ENCODE measurements around the gene TLCD3A.

The TLCD3A gene

DNA sequence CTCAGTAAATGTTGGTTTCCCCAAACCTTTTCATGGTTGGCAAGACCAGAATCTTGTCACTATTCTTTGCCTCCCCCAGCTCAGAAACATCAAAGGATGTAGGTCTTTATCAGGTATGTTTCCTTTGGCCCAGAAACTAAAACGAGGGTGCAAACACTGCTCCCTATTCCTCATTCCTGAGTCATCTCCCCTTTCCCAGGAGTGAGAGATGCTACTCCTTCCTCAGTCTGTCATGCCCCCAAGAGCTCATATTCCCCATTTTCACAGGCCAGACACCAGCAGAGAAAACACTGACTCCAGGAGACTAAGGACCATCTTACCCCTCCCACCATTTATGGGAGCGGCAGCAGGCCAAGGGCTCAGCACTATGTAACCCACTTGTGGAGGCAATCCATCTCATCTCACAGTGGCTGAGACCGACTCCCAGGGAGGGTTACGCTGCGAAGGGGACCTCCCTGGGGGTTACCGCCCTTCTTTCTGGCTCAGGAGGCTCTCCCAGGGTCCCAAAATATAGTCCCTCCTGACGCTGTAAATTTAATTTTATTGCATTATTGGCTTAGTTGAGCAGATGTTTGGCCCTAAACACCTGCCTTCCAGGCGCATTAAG is 18.1 kb downstream of the TLCD3A start:
- Histone ChIP-seq H3K27me3 (ENCODE audit: insufficient read depth, low read length, poor library complexity) (no peaks in the 10 kb centered on the region), H3K27ac (ENCODE audit: low read depth, low read length) (no peak overlapping the region), H3K4me1 (ENCODE audit: control insufficient read depth, low read depth, low read length) (peaks cover 2% of the 10 kb centered on the region), H4K8ac (ENCODE audit: low read depth, low read length) (no peak overlapping the region), H3K9ac (ENCODE audit: low read length) (peak overlapping the region; percentile 85), H3K18ac (ENCODE audit: low read length) (no peak overlapping the region), H2BK15ac (replicated peaks; ENCODE audit: low read depth) (no peak overlapping the region), H2BK5ac (ENCODE audit: low read length) (no peak overlapping the region), H3K79me2 (ENCODE audit: control insufficient read depth, insufficient read depth, low read length) (peaks cover 31% of the 10 kb centered on the region), H3K4ac (ENCODE audit: low read depth, low read length) (no peak overlapping the region), H2BK120ac (ENCODE audit: low read depth, low read length) (no peak overlapping the region), H3K4me3 (ENCODE audit: low read length) (no peak overlapping the region), H3K56ac (ENCODE audit: low read length) (peak overlapping the region; percentile 93), H4K5ac (ENCODE audit: low read length) (no peak overlapping the region), H3K36me3 (ENCODE audit: control insufficient read depth, insufficient read depth, low read length) (peaks cover 12% of the 10 kb centered on the region), H3K4me2 (ENCODE audit: low read length) (peak overlapping the region; percentile 53), H3K79me1 (ENCODE audit: low read length) (peaks cover 20% of the 10 kb centered on the region), H2AK5ac (ENCODE audit: low read length) (no peak overlapping the region), H3K23ac (ENCODE audit: low read length) (no peak overlapping the region)
- DNase-seq: no peak
- no CpG with 5 or more reads among the region's 8 CpGs for WGBS (ENCODE audit: extremely low coverage, insufficient coverage, low lambda C conversion rate)

DNA sequence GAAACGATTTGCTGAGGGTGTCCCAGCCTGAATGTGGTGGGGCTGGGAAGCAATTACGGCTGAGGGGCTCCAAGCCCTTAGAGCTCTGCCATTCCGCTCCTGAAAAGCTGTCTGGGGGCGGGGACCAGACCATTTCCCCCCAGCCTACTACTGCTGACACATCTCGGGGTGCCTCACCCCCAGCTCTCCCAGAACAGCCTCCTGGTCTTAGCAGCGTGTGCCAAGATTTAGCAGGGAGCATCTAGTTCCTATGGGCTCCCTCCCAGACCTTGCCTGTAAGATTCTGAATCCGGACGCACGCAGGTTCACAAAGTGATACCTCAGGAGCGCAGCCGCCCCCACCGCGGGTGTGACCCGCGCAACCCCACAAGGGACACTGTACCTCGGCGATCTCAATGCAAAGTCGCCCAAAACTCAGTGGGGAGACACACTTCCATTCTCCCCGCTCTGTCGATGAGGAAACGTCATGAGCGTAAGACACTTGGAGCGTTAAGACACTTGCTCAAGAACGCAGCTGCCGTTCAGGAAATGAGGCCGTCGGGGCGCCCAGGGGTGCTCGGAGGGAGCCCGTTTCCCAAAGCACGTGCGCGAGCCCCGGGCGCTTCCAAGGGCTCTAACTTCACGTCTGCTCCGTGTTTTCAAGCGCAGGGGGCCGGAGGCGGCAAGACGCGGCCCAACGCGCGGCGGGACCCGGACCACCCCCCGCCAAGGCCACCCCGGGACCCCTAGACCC is 19.0 kb downstream of the TLCD3A start:
- Histone ChIP-seq H3K4me2 (ENCODE audit: low read length) (peak overlapping the region; percentile 53), H4K5ac (ENCODE audit: low read length) (no peak overlapping the region), H3K4me3 (ENCODE audit: low read length) (peak overlapping the region; percentile 65), H3K4me1 (ENCODE audit: control insufficient read depth, low read depth, low read length) (peaks cover 2% of the 10 kb centered on the region), H3K23ac (ENCODE audit: low read length) (peak overlapping the region; percentile 90), H2BK5ac (ENCODE audit: low read length) (peak overlapping the region; percentile 70), H3K36me3 (ENCODE audit: control insufficient read depth, insufficient read depth, low read length) (peaks cover 10% of the 10 kb centered on the region), H3K56ac (ENCODE audit: low read length) (peak overlapping the region; percentile 93), H3K79me1 (ENCODE audit: low read length) (peaks cover 15% of the 10 kb centered on the region), H2AK5ac (ENCODE audit: low read length) (no peak overlapping the region), H3K79me2 (ENCODE audit: control insufficient read depth, insufficient read depth, low read length) (peaks cover 31% of the 10 kb centered on the region), H2BK15ac (replicated peaks; ENCODE audit: low read depth) (no peak overlapping the region), H2BK120ac (ENCODE audit: low read depth, low read length) (no peak overlapping the region), H3K4ac (ENCODE audit: low read depth, low read length) (peak overlapping the region; percentile 95), H3K18ac (ENCODE audit: low read length) (peak overlapping the region; percentile 94), H3K9ac (ENCODE audit: low read length) (peak overlapping the region; percentile 85), H3K27ac (ENCODE audit: low read depth, low read length) (no peak overlapping the region), H3K27me3 (ENCODE audit: insufficient read depth, low read length, poor library complexity) (no peaks in the 10 kb centered on the region), H4K8ac (ENCODE audit: low read depth, low read length) (no peak overlapping the region)
- no CpG with 5 or more reads among the region's 49 CpGs for WGBS (ENCODE audit: extremely low coverage, insufficient coverage, low lambda C conversion rate)
- no peak for DNase-seq

DNA sequence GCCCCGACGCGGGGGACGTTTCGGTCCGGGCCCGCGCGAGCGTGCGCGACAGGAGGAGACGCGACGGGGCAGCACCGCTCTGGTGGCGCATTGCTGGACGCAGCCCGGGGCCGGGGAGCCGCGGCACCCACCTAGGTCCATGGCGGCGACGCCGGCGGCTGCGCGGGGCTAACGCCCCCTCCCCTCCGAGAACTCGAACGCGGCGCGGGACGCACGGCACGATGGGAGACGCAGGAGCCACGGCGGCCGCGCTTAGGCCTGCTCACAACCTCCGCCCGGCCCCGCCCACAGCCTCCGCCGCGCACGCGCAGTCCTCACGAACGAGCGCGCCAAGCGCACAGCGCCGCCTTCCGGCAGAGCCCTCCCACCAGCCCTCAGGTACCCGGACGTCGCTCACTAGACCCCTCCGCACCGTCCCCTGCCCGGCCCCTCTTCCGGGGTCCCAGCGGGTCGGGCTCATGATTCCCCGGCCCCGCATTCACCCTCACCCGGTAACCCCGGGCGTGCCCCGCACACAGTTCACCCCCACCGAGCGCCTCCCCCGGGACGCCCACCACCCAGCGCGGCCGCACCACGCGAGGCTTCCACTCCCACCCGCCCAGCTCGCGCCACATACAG is 19.7 kb downstream of the TLCD3A start, which contains the start of gene GEMIN4:
GEMIN4 (minus strand) TSS at position 263 of the 618 bp plus-strand sequence; CDS start at position 141, 122 bp downstream.
- no peak within 1 kb of the TSS for H2AK5ac ChIP-seq (ENCODE audit: low read length)
- H3K4ac ChIP-seq (ENCODE audit: low read depth, low read length): peak within 1 kb of the TSS; percentile 95
- H3K23ac ChIP-seq (ENCODE audit: low read length): peak within 1 kb of the TSS; percentile 90
- peak within 1 kb of the TSS; percentile 70 for H2BK5ac ChIP-seq (ENCODE audit: low read length)
- peak within 1 kb of the TSS; percentile 85 for H3K9ac ChIP-seq (ENCODE audit: low read length)
- WGBS (ENCODE audit: extremely low coverage, insufficient coverage, low lambda C conversion rate): no CpG with 5 or more reads among the region's 87 CpGs
- H3K27me3 ChIP-seq (ENCODE audit: insufficient read depth, low read length, poor library complexity): no peaks in the 10 kb centered on the region
- peaks cover 31% of the 10 kb centered on the region for H3K79me2 ChIP-seq (ENCODE audit: control insufficient read depth, insufficient read depth, low read length)
- DNase-seq: peak; percentile 94
- H3K56ac ChIP-seq (ENCODE audit: low read length): peak within 1 kb of the TSS; percentile 95
- H3K79me1 ChIP-seq (ENCODE audit: low read length): peaks cover 12% of the 10 kb centered on the region
- H2BK15ac ChIP-seq (replicated peaks; ENCODE audit: low read depth): no peak within 1 kb of the TSS
- H4K8ac ChIP-seq (ENCODE audit: low read depth, low read length): peak within 1 kb of the TSS; percentile 58
- H3K18ac ChIP-seq (ENCODE audit: low read length): peak within 1 kb of the TSS; percentile 94
- peak within 1 kb of the TSS; percentile 65 for H3K4me3 ChIP-seq (ENCODE audit: low read length)
- peaks cover 6% of the 10 kb centered on the region for H3K36me3 ChIP-seq (ENCODE audit: control insufficient read depth, insufficient read depth, low read length)
- H3K4me2 ChIP-seq (ENCODE audit: low read length): peak within 1 kb of the TSS; percentile 53
- H4K5ac ChIP-seq (ENCODE audit: low read length): no peak within 1 kb of the TSS
- H3K27ac ChIP-seq (ENCODE audit: low read depth, low read length): no peak within 1 kb of the TSS
- peaks cover 2% of the 10 kb centered on the region for H3K4me1 ChIP-seq (ENCODE audit: control insufficient read depth, low read depth, low read length)
- no peak within 1 kb of the TSS for H2BK120ac ChIP-seq (ENCODE audit: low read depth, low read length)

DNA sequence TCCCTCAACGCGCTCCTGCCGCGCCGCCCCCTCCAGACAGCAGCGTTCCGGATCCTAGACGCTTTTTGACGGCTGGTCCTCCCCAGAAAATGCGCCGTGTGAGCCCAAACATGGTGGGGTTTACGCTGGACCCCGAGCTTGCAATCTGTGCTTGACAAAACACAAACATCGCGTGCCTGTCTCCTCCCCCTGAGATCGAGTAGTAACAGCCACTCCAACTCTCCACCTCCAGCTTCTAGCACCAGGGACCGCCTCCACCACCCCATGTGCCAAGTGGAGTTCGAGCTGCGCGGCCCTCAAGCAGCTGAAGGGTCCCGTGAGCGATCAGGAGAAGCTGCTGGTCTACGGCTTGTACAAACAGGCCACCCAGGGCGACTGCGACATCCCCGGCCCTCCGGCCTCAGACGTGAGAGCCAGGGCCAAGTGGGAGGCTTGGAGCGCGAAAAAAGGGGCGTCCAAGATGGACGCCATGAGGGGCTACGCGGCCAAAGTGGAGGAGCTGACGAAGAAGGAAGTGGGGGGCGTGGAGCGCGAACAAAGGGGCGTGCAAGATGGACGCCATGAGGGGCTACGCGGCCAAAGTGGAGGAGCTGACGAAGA is 20.3 kb downstream of the TLCD3A start:
- H4K8ac ChIP-seq (ENCODE audit: low read depth, low read length): peak overlapping the region; percentile 58
- H2BK5ac ChIP-seq (ENCODE audit: low read length): peak overlapping the region; percentile 13
- H2BK15ac ChIP-seq (replicated peaks; ENCODE audit: low read depth): no peak overlapping the region
- H3K79me2 ChIP-seq (ENCODE audit: control insufficient read depth, insufficient read depth, low read length): peaks cover 28% of the 10 kb centered on the region
- peak overlapping the region; percentile 73 for H3K18ac ChIP-seq (ENCODE audit: low read length)
- no peak overlapping the region for H3K23ac ChIP-seq (ENCODE audit: low read length)
- H3K4me3 ChIP-seq (ENCODE audit: low read length): no peak overlapping the region
- no peak overlapping the region for H2BK120ac ChIP-seq (ENCODE audit: low read depth, low read length)
- no peak overlapping the region for H3K27ac ChIP-seq (ENCODE audit: low read depth, low read length)
- H3K4ac ChIP-seq (ENCODE audit: low read depth, low read length): peak overlapping the region; percentile 75
- peak; percentile 56 for DNase-seq
- peak overlapping the region; percentile 43 for H3K4me2 ChIP-seq (ENCODE audit: low read length)
- H4K5ac ChIP-seq (ENCODE audit: low read length): no peak overlapping the region
- no peak overlapping the region for H2AK5ac ChIP-seq (ENCODE audit: low read length)
- H3K36me3 ChIP-seq (ENCODE audit: control insufficient read depth, insufficient read depth, low read length): peaks cover 1% of the 10 kb centered on the region
- no peaks in the 10 kb centered on the region for H3K27me3 ChIP-seq (ENCODE audit: insufficient read depth, low read length, poor library complexity)
- peaks cover 2% of the 10 kb centered on the region for H3K4me1 ChIP-seq (ENCODE audit: control insufficient read depth, low read depth, low read length)
- H3K9ac ChIP-seq (ENCODE audit: low read length): peak overlapping the region; percentile 74
- H3K56ac ChIP-seq (ENCODE audit: low read length): peak overlapping the region; percentile 95
- peaks cover 12% of the 10 kb centered on the region for H3K79me1 ChIP-seq (ENCODE audit: low read length)
- WGBS (ENCODE audit: extremely low coverage, insufficient coverage, low lambda C conversion rate): no CpG with 5 or more reads among the region's 43 CpGs

DNA sequence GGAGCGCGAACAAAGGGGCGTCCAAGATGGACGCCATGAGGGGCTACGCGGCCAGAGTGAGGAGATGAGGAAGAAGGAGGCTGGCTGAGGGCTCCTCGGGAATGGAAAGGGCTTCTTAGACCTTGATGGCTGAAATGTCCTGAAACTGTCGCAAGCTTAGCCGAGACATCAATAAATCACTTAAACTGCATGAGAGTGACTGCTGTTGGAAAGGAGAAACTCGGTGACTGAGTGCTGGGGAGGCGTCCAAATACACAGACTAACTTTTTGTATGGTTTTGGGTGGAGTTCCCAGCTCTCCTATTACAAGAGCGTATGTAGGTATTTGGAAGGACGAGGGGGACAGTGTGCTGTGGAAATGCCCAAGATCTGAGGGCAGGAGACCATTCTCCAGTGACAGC is 21.0 kb downstream of the TLCD3A start:
- no peak overlapping the region for H3K56ac ChIP-seq (ENCODE audit: low read length)
- no CpG with 5 or more reads among the region's 13 CpGs for WGBS (ENCODE audit: extremely low coverage, insufficient coverage, low lambda C conversion rate)
- H3K9ac ChIP-seq (ENCODE audit: low read length): no peak overlapping the region
- H3K4me1 ChIP-seq (ENCODE audit: control insufficient read depth, low read depth, low read length): peaks cover 2% of the 10 kb centered on the region
- H2AK5ac ChIP-seq (ENCODE audit: low read length): no peak overlapping the region
- H3K4ac ChIP-seq (ENCODE audit: low read depth, low read length): no peak overlapping the region
- H4K8ac ChIP-seq (ENCODE audit: low read depth, low read length): no peak overlapping the region
- H3K4me2 ChIP-seq (ENCODE audit: low read length): no peak overlapping the region
- no peak overlapping the region for H3K18ac ChIP-seq (ENCODE audit: low read length)
- H3K27me3 ChIP-seq (ENCODE audit: insufficient read depth, low read length, poor library complexity): no peaks in the 10 kb centered on the region
- DNase-seq: no peak
- no peak overlapping the region for H3K23ac ChIP-seq (ENCODE audit: low read length)
- H2BK5ac ChIP-seq (ENCODE audit: low read length): no peak overlapping the region
- peaks cover 12% of the 10 kb centered on the region for H3K79me1 ChIP-seq (ENCODE audit: low read length)
- no peaks in the 10 kb centered on the region for H3K36me3 ChIP-seq (ENCODE audit: control insufficient read depth, insufficient read depth, low read length)
- no peak overlapping the region for H3K27ac ChIP-seq (ENCODE audit: low read depth, low read length)
- H2BK15ac ChIP-seq (replicated peaks; ENCODE audit: low read depth): no peak overlapping the region
- H4K5ac ChIP-seq (ENCODE audit: low read length): no peak overlapping the region
- H2BK120ac ChIP-seq (ENCODE audit: low read depth, low read length): no peak overlapping the region
- H3K4me3 ChIP-seq (ENCODE audit: low read length): no peak overlapping the region
- peaks cover 25% of the 10 kb centered on the region for H3K79me2 ChIP-seq (ENCODE audit: control insufficient read depth, insufficient read depth, low read length)

Measured in mesendoderm (in vitro differentiated cells).